ENCODE data around the gene ACOT13. TPM values are rescaled to one million over a fixed set of nuclear protein-coding genes. Genes with fewer than 3 reads are reported as not detected.
"Not testable (repeated sequence)": the region's sequence is repeated elsewhere in the genome, so short reads cannot be mapped to it uniquely, and the experiment has no call there.

The ACOT13 gene
- total and polyA plus RNA-seq, 4 donors, result 7.3 to 13.5 (median 9.6) TPM

GRCh38 chr6:24692003-24692402, 25.1 kb downstream of the ACOT13 start:
- Histone ChIP-seq H3K9me3 (ENCODE audit: control insufficient read depth, low read length) (no peaks in the 10 kb centered on the region), H3K4me3 (ENCODE audit: low read length in 2 of 2) (no peak overlapping the region), H3K4me1 (ENCODE audit: control insufficient read depth in 1 of 2, insufficient read depth in 2 of 2, low read length in 2 of 2) (no peaks in the 10 kb centered on the region), H3K27me3 (ENCODE audit: control insufficient read depth in 1 of 2, insufficient read depth in 2 of 2, low read length in 1 of 2) (no peaks in the 10 kb centered on the region), H3K36me3 (ENCODE audit: control insufficient read depth in 1 of 2, insufficient read depth in 2 of 2, low read length in 1 of 2) (no peaks in the 10 kb centered on the region), H3K27ac (ENCODE audit: low read depth in 1 of 2, low read length in 2 of 2) (no peak overlapping the region)
- ATAC-seq (ENCODE audit: low FRiP score), result no peak
- DNase-seq, result no peak
- 28 to 30% methylated on average over 4 of the region's 4 CpGs for WGBS, 2 donors
- intact Hi-C loops (cut with DNase I), result loop anchor here in 1 of 2 donors (10.0 kb wide), 1 partner anchor 257 kb away; no protein-coding TSS in a partner anchor

- H3K36me3 ChIP-seq (ENCODE audit: control insufficient read depth in 1 of 2, insufficient read depth in 2 of 2, low read length in 1 of 2), result no peaks in the 10 kb centered on the region
- H3K4me1 ChIP-seq (ENCODE audit: control insufficient read depth in 1 of 2, insufficient read depth in 2 of 2, low read length in 2 of 2), result no peaks in the 10 kb centered on the region
- 71 to 77% methylated on average over 3 of the region's 3 CpGs for WGBS, 2 donors
- ATAC-seq (ENCODE audit: low FRiP score), result no peak
- no peaks in the 10 kb centered on the region for H3K27me3 ChIP-seq (ENCODE audit: control insufficient read depth in 1 of 2, insufficient read depth in 2 of 2, low read length in 1 of 2)
- no peak overlapping the region for H3K27ac ChIP-seq (ENCODE audit: low read depth in 1 of 2, low read length in 2 of 2)
- H3K9me3 ChIP-seq (ENCODE audit: control insufficient read depth, low read length), result no peaks in the 10 kb centered on the region
- intact Hi-C loops (cut with DNase I), result loop anchor here in 1 of 2 donors (10.0 kb wide), 1 partner anchor 258 kb away; no protein-coding TSS in a partner anchor
- H3K4me3 ChIP-seq (ENCODE audit: low read length in 2 of 2), result no peak overlapping the region
- no peak for DNase-seq
Measured at GRCh38 chr6:24692415-24692814, 25.5 kb downstream of the ACOT13 start.

DNA sequence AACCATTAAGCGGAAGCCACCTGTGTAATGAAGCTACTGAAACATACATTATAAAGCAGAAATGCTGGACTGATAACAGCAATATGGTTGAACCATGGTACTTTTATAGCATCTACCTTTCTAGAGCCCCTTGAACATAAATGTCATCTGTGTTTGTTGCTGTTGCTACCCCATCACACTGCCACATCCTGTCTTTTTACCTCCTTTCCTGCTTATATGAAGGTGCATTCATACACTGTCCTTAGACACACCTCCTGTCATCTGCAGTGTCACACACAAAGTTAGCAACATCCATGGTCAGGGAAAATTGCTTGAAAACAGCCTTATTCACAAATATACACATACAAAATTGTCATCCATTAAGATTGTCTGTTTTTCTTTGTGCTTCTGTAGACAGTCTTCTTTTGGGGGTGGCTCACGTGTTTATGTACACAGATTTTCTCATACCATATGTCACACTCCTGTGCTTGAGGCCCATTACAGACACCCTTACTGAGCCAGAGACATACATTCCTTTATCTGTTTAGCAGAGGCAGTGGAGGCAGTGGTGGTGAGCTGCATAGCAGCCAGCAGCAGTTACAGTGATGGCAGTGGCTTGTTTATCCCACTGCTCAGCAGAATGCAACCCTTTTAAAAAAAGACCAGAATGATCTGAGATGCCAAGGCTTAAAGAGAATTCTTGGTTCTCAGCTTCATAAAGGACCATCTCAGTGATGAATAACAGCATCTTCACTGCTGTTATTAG, 26.1 kb downstream of the ACOT13 start:
- H3K27ac ChIP-seq (ENCODE audit: low read depth in 1 of 2, low read length in 2 of 2), result no peak overlapping the region
- no peak overlapping the region for H3K4me3 ChIP-seq (ENCODE audit: low read length in 2 of 2)
- WGBS, 2 donors, result 86 to 88% methylated on average over 2 of the region's 2 CpGs
- DNase-seq (no peak), ATAC-seq (ENCODE audit: low FRiP score) (no peak)
- no peaks in the 10 kb centered on the region for H3K9me3 ChIP-seq (ENCODE audit: control insufficient read depth, low read length)
- H3K36me3 ChIP-seq (ENCODE audit: control insufficient read depth in 1 of 2, insufficient read depth in 2 of 2, low read length in 1 of 2), result no peaks in the 10 kb centered on the region
- intact Hi-C loops (cut with DNase I), result loop anchor here in 1 of 2 donors (10.0 kb wide), 1 partner anchor 258 kb away; no protein-coding TSS in a partner anchor
- H3K27me3 ChIP-seq (ENCODE audit: control insufficient read depth in 1 of 2, insufficient read depth in 2 of 2, low read length in 1 of 2), result no peaks in the 10 kb centered on the region
- no peaks in the 10 kb centered on the region for H3K4me1 ChIP-seq (ENCODE audit: control insufficient read depth in 1 of 2, insufficient read depth in 2 of 2, low read length in 2 of 2)

DNA sequence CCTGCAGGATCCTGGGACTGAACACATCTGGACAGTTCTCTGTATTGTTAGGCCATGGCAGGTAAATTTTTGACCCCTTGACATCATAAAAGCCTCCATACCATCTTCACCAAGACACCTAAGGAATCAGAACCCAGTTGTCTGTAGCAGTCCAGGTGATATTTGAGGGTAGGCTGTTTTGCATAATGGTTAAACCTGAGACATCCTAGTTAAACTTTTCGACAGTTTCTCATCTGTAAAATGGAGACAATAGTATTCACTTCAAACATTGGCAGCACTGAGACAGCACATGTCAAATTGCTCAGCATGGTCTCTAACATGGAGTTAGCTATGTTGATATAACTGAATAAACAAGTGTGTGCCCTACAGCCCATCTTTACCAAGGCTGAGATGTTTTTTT, 27.3 kb downstream of the ACOT13 start:
- Histone ChIP-seq H3K27me3 (ENCODE audit: control insufficient read depth in 1 of 2, insufficient read depth in 2 of 2, low read length in 1 of 2) (no peaks in the 10 kb centered on the region), H3K4me3 (ENCODE audit: low read length in 2 of 2) (no peak overlapping the region), H3K36me3 (ENCODE audit: control insufficient read depth in 1 of 2, insufficient read depth in 2 of 2, low read length in 1 of 2) (no peaks in the 10 kb centered on the region), H3K9me3 (ENCODE audit: control insufficient read depth, low read length) (no peaks in the 10 kb centered on the region), H3K27ac (ENCODE audit: low read depth in 1 of 2, low read length in 2 of 2) (no peak overlapping the region), H3K4me1 (ENCODE audit: control insufficient read depth in 1 of 2, insufficient read depth in 2 of 2, low read length in 2 of 2) (no peaks in the 10 kb centered on the region)
- WGBS, 2 donors, result 93 to 95% methylated on average over 1 of the region's 1 CpG
- no peak for ATAC-seq (ENCODE audit: low FRiP score)
- intact Hi-C loops (cut with DNase I), result loop anchor here (2.0 to 10.0 kb wide), 3 partner anchors 111 to 259 kb away; no protein-coding TSS in a partner anchor
- no peak for DNase-seq

- intact Hi-C loops (cut with DNase I), result loop anchor here (2.0 to 10.0 kb wide), 4 partner anchors 98 to 261 kb away; no protein-coding TSS in a partner anchor
- 27 to 28% methylated on average over 8 of the region's 8 CpGs for WGBS, 2 donors
- H3K36me3 ChIP-seq (ENCODE audit: control insufficient read depth in 1 of 2, insufficient read depth in 2 of 2, low read length in 1 of 2); H3K9me3 ChIP-seq (ENCODE audit: control insufficient read depth, low read length); DNase-seq; H3K4me1 ChIP-seq (ENCODE audit: control insufficient read depth in 1 of 2, insufficient read depth in 2 of 2, low read length in 2 of 2); H3K27me3 ChIP-seq (ENCODE audit: control insufficient read depth in 1 of 2, insufficient read depth in 2 of 2, low read length in 1 of 2); H3K4me3 ChIP-seq (ENCODE audit: low read length in 2 of 2); H3K27ac ChIP-seq (ENCODE audit: low read depth in 1 of 2, low read length in 2 of 2): not testable (repeated sequence)
- ATAC-seq (ENCODE audit: low FRiP score), result peak; percentile 80
Measured at GRCh38 chr6:24695635-24696034, 28.8 kb downstream of the ACOT13 start.

DNA sequence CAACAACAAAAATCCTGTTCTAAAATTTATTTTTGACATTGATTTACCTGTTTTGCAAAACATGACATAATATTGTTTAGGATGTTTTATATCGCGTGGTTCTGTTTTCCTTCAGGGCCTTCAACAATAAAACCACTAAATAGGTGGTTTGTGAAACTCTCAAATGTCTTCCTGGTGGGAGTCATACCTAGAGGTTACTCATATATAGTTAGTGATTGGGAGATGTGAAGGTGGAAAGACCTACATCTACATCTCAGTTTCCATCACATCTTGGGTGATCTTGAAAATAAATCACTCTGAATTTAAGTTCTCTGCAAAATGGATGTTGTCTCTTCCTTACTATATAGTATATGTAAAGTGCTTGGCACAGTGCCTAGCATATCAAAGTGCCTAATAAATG, 29.2 kb downstream of the ACOT13 start:
- Histone ChIP-seq H3K36me3 (ENCODE audit: control insufficient read depth in 1 of 2, insufficient read depth in 2 of 2, low read length in 1 of 2) (no peaks in the 10 kb centered on the region), H3K4me1 (ENCODE audit: control insufficient read depth in 1 of 2, insufficient read depth in 2 of 2, low read length in 2 of 2) (no peaks in the 10 kb centered on the region), H3K27me3 (ENCODE audit: control insufficient read depth in 1 of 2, insufficient read depth in 2 of 2, low read length in 1 of 2) (no peaks in the 10 kb centered on the region), H3K27ac (ENCODE audit: low read depth in 1 of 2, low read length in 2 of 2) (no peak overlapping the region), H3K9me3 (ENCODE audit: control insufficient read depth, low read length) (no peaks in the 10 kb centered on the region), H3K4me3 (ENCODE audit: low read length in 2 of 2) (no peak overlapping the region)
- no peak for DNase-seq
- WGBS, 2 donors, result 90 to 92% methylated on average over 2 of the region's 2 CpGs
- intact Hi-C loops (cut with DNase I), result loop anchor here (5.0 to 10.0 kb wide), 2 partner anchors 99 to 261 kb away; no protein-coding TSS in a partner anchor
- ATAC-seq (ENCODE audit: low FRiP score), result no peak

- Histone ChIP-seq H3K9me3 (ENCODE audit: control insufficient read depth, low read length) (no peaks in the 10 kb centered on the region), H3K4me3 (ENCODE audit: low read length in 2 of 2) (no peak overlapping the region), H3K27me3 (ENCODE audit: control insufficient read depth in 1 of 2, insufficient read depth in 2 of 2, low read length in 1 of 2) (no peaks in the 10 kb centered on the region), H3K4me1 (ENCODE audit: control insufficient read depth in 1 of 2, insufficient read depth in 2 of 2, low read length in 2 of 2) (no peaks in the 10 kb centered on the region), H3K27ac (ENCODE audit: low read depth in 1 of 2, low read length in 2 of 2) (no peak overlapping the region), H3K36me3 (ENCODE audit: control insufficient read depth in 1 of 2, insufficient read depth in 2 of 2, low read length in 1 of 2) (peaks cover 0 to 2% of the 10 kb centered on the region in 2 donors)
- no peak for ATAC-seq (ENCODE audit: low FRiP score)
- no peak for DNase-seq
- intact Hi-C loops (cut with DNase I), result loop anchor here (5.0 to 10.0 kb wide), 2 partner anchors 102 to 265 kb away; no protein-coding TSS in a partner anchor
- 14% methylated on average over 3 of the region's 3 CpGs for WGBS, 2 donors
Measured at GRCh38 chr6:24699521-24700359, 32.9 kb downstream of the ACOT13 start.

DNA sequence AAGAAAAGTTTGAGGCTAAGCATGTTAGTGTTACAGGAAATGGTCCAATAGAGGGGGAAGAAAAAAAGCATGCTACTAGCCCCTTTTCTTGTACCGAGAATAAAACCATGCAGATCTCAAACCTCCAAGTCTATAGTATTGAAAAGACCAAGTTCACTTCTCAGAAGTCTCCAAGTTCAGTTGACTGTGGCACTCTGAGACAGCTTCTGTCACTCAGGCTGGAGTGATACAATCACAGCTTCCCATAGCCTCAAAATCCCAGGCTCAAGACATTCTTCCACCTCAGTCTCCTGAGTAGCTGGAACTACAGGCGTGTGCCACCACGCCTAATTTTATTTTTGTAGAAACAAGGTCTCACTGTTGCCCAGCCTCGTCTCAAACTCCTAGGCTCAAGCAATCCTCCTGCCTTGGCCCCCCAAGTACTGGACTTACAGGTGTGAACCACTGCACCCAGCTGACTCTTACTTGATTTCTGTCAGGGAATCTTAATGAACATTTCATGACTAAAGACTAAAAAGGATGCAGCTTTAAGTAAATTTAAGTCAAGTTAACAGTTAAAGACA, 35.9 kb downstream of the ACOT13 start:
- intact Hi-C loops (cut with DNase I), result no loop called here
- Histone ChIP-seq H3K27ac (ENCODE audit: low read depth in 1 of 2, low read length in 2 of 2) (no peak overlapping the region), H3K9me3 (ENCODE audit: control insufficient read depth, low read length) (no peaks in the 10 kb centered on the region), H3K4me3 (ENCODE audit: low read length in 2 of 2) (no peak overlapping the region), H3K27me3 (ENCODE audit: control insufficient read depth in 1 of 2, insufficient read depth in 2 of 2, low read length in 1 of 2) (no peaks in the 10 kb centered on the region), H3K4me1 (ENCODE audit: control insufficient read depth in 1 of 2, insufficient read depth in 2 of 2, low read length in 2 of 2) (no peaks in the 10 kb centered on the region), H3K36me3 (ENCODE audit: control insufficient read depth in 1 of 2, insufficient read depth in 2 of 2, low read length in 1 of 2) (peaks cover 0 to 5% of the 10 kb centered on the region in 2 donors)
- ATAC-seq (ENCODE audit: low FRiP score) (no peak), DNase-seq (no peak)
- 64 to 66% methylated on average over 4 of the region's 4 CpGs for WGBS, 2 donors
